Measurements from ENCODE around the gene RHBDL3.

RHBDL3 gene

GRCh38 chr17:32267690-32268205, 2.1 kb downstream of the RHBDL3 start:
- DNase-seq, result no peak

DNA sequence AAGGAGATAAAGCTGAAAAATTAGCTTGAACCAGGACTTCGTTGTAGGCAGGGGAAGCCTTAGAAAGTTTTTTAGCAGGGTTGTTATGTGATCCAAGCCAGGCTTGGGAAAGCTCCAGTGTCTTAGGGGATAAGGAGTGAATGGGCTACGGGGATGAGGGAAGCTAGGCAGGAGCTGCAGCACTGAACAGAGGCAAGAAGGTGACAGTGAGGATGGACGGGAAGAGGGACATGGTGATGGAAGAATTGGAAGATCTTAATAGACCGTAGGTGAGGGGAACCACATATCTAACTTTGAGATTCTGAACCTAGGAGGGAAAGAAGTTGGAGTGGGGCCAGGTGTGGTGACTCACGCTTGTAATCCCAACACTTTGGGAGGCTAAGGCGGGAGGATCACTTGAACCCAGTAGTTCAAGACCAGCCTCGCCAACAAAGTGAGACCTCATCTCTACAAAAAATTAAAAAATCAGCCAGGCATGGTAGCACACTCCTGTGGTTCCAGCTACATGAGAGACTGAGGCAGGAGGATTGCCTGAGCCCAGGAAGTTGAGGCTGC, 3.2 kb downstream of the RHBDL3 start:
- no peak for DNase-seq

GRCh38 chr17:32269377-32269776, 3.7 kb downstream of the RHBDL3 start:
- DNase-seq, result no peak

DNA sequence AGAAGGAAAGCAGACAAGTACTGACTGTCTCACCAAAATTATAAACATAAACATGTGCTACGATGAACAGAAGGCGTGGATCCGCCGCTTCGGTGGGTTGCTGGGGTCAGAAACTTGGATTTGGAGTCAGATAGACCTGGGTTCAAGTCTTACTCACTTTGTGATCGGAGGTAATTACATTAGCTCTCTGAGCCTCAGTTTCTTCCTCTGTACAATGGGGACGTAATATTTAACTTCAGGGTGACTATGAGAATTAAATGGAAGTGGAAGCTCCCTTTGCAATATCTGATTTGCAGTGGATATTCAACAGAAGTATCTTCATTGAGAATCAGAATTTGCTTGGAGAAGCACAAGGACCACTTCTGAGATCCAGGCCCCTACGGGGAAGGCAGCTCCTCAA, 6.2 kb downstream of the RHBDL3 start:
- DNase-seq, result no peak

GRCh38 chr17:32274101-32274500, 8.5 kb downstream of the RHBDL3 start:
- DNase-seq, result no peak

- DNase-seq, result no peak
Measured at GRCh38 chr17:32274643-32275042, 9.0 kb downstream of the RHBDL3 start.

DNA sequence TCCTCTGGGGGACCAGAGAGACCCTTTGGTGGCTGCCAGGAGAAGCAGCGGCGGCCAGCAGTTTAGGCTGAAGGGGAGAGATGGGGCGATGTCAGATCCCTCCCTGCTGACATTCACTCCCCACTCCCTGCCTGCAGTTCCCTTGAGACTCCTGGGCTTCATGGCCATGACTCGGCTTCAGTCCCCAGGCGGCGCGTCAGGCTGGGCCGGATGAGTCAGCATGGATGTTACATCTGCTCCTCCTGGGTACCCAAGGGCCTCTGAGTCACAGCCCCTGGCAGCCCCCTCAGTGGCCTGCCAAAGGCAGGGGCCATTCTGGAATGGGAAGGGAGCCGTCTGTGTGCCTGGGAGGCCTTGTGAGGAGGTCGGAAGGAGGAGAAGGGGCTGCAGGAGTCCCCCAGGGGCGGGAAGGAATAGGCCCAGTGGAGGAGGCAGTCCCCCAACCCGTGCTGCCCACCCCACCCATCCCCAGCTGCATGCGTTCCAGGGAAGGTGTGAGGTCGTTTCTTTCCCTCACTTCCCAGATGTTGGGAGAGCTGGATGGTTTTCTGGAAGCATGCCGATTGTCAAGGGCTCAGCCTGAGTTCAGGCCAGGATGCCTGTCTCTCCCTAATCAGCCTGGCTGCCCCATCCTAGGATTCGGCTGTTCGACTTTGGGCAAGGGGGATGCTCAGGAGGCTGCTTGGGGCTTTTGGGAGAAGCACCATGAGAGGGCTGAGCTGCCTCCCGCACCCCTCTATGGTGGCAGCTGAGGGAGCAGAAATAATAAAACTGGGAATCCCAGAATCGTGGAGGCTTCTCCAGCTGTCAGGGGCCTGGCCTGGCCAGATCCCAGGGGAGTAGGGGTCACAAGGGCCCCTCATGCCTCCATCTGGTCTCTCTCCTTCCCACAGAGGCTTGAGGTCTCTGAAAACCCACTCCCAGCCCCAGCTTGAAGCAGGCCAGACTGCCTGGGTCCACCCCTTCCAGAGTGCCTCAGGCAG, 9.7 kb downstream of the RHBDL3 start:
- DNase-seq, result peak in 1 of 2 donors; percentile 55

- DNase-seq, result peak in 1 of 2 donors; percentile 34
Measured at GRCh38 chr17:32276171-32276601, 10.6 kb downstream of the RHBDL3 start.

- no peak for DNase-seq
Measured at GRCh38 chr17:32277284-32277683, 11.7 kb downstream of the RHBDL3 start.

DNA sequence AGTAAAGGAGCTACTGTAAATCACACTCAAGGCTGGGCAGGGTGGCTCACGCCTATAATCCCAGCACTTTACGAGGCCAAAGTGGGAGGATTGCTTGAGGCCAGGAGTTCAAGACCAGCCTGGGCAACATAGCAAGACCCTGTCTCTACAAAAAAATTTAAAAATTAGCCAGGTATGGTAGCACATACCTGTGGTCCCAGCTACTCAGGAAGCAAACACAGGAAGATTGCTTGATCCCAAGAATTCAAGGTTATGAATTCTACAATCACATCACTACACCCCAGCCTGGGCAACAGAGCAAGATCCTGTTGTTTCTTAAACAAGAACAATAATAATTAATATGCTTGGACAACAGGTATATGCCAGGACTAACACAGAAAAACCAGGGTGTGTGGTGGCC, 13.2 kb downstream of the RHBDL3 start:
- no peak for DNase-seq

GRCh38 chr17:32279891-32280716, 14.5 kb downstream of the RHBDL3 start:
- DNase-seq, result no peak

DNA sequence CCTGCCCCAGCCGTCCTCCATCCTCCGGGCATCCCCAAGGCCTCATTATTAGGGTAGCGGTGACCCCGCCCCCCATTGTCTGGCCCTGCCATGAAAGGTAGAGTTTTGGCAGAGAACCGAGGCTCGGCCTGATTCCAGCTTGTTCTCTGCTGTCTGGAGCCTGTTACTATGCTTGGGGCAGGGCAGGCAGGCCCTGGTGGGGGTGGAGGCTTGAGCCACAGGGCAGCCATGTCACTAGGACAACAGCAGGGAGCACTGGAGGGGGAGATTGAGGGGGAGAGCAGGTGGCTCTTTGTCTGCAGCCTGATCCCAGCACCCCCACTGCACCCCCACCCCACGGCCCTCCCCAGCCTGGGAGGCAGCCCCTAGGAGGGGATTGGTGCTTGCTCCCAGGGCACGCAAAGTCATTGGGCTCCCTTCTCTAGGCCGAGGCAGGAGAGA, 15.4 kb downstream of the RHBDL3 start:
- DNase-seq, result no peak

GRCh38 chr17:32283745-32284201, 18.1 kb downstream of the RHBDL3 start:
- DNase-seq, result no peak

- no peak for DNase-seq
Measured at GRCh38 chr17:32285306-32285705, 19.7 kb downstream of the RHBDL3 start.

DNA sequence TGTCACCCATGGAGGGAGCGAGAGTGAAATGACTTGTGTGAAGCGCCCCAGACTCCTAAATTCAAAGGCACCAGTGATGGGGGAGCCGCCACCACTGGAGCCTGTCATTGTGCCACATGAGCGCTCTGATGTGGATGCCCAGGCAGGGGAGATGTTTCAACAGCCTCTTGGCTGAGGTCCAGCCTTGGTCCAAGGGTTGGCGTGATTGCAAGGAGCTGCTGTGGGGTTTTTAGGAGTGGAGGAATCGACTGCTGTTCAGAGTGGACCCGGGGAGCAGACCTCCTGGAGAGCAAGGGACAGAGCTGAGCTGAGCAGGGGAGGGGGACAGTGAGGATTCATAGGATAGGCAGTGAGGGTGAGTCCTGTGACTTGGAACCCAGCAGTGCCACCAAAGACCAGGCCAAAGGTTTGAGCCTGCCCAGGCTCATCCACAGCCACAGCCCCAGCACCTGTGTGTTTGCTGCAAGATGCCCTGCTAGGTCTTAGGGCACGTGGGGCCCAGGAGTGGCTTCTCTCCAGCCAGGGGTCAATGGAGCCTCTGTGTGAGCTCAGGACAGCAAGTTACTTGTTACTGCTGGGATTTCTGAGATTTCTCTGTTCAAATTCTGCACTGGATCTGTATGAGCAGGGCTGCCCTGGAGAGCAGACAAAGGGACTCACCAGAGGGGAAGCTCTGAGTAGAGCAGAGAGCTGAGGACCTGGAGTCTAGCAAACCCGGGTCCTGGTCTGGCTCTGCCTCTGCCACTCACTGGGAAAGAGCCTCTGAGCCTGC, 20.3 kb downstream of the RHBDL3 start:
- DNase-seq, result no peak

DNA sequence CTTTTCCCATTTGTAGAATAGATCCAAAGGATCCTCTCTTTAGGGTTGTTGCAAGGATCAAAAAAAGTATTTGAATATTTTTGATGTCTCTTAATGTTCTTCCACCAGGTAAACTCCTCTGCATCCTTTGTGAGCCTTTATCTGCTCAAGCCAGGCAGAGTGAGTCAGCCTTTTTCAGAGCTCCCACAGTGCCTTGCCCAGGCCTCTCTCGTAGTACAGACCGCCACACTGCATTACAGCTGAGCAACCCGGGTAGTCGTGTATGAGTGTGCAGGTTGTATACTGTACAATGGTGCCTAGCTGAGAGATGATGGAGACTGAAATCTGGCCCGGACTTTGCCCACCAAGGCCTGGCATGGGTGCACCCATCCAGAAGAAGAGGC, 20.9 kb downstream of the RHBDL3 start:
- no peak for DNase-seq

GRCh38 chr17:32287804-32288511, 22.3 kb downstream of the RHBDL3 start:
- DNase-seq, result no peak

DNA sequence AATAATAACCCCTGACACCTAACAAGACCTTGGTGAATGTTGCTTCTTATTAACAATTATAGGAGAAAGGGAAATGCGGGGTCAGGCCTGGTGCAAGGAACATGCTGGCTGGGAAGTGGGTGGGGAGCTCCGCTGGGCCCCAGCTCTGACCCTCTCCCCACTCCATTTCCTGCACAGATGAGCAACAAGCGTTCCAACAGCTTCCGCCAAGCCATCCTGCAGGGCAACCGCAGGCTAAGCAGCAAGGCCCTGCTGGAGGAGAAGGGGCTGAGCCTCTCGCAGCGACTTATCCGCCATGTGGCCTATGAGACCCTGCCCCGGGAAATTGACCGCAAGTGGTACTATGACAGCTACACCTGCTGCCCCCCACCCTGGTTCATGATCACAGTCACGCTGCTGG, 23.0 kb downstream of the RHBDL3 start:
- DNase-seq, result no peak

DNA sequence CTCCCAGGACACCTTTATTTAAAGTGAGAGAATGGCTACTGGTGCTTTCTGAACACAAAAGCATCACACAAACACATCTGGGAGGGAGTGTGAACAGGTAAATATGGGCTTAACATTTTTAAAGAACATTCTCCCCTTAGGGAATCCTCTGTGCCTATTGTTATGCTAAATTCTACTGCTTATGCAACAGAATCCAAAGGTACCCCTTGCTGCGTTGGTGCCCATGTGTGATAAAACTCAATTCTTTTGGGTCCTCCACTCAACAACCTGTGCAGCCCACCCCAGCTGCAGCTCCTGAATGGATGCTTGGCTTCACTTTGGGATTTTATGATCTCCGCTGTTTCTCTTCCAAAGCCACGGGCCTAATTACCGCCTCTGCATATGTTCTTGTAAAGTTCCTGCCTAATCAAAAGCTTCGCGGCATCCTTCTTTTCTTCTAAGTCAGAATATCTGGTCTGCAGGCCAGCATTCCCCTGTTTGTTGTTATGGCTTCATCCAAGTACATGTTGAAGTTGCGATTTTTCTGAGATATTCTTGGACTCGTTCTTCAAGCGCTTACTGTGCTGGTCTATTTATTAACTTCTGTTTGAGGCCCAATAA, 23.9 kb downstream of the RHBDL3 start:
- DNase-seq, result no peak

GRCh38 chr17:32292094-32292493, 26.5 kb downstream of the RHBDL3 start:
- no peak for DNase-seq

DNA sequence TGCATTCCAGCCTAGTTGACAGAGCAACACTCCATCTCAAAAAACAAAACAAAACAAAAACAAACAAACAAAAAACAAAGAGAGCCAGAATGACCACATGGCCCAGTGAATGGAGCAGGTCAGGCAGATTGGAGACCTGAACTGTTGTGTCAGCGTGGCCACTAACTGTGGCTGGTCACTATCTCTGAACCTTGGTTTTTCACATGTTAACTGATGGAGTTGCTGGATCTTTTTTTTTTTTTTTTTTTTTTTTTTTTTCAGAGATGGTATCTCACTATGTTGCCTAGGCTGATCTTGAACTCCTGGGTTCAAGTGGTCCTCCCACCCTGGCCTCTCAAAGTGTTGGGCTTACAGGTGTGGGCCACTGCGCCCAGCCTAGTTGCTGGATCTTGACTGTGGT, 31.8 kb downstream of the RHBDL3 start:
- no peak for DNase-seq

Measured in CD4-positive, alpha-beta T cell treated with Interleukin-4 for 1 hour (primary cell).